HG02588 (cell line): ENCODE measurements around the gene RBM17.
"Not testable (repeated sequence)": the region's sequence is repeated elsewhere in the genome, so short reads cannot be mapped to it uniquely, and the experiment has no call there.

Experiments used
- ATAC-seq: cut with Tn5 transposase; IDR thresholded peaks from one replicate; pipeline ENCODE4 v1.9.1; 2021; ENCODE audit warnings: mild to moderate bottlenecking, moderate library complexity; ENCODE audit not compliant: unreplicated experiment

Gene RBM17

DNA sequence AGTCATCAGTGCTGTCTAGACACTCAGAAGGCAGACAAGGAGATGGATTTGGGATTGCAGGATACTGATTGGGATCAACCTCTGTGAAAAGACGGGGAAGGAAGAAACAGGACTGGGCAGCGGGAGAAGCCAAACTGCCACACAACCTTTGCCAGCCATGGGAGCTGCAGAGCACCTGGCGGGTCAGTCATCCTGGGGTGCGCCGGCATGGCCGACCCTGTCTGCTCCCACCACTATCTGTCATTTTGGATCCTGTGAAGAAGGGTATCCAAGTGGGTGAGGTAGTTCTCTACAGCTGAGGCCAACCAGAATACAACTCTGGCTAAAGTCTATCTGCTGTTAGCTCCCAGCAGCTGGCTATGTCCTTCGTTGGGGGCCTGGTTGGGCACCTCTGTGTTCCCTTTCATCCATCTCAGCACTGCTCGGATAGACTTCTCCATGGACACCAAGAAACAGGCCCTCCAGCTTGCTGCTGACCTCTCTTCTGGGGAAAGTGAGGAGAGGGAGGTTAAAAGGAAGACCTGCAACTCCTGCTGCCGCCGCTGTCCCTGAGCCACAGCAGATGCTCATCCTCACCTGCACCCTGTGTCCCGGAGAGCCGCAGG, 11.7 kb upstream of the RBM17 start:
- no peak for ATAC-seq

DNA sequence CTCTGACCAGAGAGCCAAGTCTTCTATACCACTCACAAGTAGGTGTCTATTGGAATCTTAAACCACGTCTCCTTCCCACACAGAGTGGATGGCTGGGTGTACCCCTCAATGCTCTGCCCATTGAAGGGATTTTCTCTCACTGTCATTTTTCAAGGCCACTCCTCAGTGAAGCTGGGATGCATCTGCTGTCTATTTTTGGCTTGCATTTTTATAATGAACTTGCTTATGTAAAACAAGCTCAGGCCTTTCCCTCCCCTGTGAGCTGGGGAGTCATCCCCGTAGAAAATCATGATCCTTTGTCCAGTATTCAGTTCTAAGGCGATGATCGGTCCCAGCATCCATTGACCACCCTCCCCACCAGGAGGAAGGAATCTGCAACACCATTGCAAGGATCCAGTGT, 9.8 kb upstream of the RBM17 start:
- no peak for ATAC-seq

DNA sequence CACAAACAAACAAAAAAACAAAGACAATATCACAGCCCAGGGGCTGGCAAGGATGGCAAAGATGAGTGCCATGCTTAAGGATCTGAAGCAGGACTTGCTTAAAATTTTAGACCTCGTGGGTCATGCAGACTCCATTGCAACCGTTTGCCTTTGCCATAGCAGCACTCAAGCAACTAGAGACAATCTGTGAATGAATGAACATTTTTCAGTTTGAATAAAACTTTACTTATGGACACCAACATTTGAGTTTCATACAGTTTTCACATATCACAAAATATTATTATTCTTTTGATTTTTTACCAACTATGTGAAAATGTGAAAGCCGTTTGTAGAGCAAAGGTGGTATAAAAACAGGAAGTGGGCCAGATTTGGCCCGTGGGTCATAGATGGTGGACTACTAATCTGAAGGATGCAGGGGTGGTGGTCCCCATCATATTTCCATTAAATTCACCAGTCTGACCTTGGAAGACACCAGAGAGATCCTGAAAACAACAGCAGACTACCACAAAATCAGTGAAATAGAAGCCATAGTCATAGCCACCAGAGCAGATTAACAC, 8.3 kb upstream of the RBM17 start:
- no peak for ATAC-seq

DNA sequence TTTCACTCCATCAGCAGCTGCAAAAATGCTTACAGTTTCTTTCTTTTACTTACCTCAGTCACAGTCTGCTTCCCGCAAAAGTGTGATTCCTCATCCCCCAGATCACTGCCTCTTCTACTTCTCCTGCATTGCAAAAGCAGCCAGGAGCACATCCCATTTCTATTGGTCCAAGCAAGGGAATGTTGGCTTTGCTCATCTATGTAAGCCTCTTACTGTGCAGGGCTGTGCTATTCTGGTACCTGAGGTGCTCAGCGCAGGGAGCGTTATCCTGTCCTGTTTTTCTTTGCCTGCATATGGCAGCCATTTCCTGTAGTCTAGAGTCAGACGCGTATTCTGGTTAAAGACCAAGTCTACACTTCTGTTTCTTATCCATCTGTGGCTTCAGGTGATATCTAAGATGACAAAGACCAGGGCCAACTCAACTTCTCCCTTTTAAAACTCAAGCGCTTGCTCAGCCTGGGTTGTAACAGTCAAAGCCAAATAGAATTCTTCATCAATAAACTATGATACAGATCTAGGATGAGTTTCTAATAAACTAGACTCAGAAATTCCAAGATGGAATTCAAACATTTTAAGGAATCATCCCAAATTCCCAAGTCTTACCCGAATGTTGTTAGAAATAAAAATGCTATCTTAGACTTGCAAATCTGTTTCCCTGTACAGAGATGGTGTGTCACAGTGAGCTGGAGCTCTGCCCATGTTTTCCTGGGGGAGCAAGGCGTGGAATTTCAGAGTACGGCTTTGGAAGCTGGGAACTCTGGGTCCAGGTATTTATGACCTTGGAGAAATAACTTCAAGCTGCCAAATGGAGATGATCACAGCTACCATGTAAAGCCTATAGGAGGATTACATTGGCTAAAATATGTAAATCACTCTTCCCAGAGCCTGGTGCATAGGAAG, 6.1 kb upstream of the RBM17 start:
- no peak for ATAC-seq

DNA sequence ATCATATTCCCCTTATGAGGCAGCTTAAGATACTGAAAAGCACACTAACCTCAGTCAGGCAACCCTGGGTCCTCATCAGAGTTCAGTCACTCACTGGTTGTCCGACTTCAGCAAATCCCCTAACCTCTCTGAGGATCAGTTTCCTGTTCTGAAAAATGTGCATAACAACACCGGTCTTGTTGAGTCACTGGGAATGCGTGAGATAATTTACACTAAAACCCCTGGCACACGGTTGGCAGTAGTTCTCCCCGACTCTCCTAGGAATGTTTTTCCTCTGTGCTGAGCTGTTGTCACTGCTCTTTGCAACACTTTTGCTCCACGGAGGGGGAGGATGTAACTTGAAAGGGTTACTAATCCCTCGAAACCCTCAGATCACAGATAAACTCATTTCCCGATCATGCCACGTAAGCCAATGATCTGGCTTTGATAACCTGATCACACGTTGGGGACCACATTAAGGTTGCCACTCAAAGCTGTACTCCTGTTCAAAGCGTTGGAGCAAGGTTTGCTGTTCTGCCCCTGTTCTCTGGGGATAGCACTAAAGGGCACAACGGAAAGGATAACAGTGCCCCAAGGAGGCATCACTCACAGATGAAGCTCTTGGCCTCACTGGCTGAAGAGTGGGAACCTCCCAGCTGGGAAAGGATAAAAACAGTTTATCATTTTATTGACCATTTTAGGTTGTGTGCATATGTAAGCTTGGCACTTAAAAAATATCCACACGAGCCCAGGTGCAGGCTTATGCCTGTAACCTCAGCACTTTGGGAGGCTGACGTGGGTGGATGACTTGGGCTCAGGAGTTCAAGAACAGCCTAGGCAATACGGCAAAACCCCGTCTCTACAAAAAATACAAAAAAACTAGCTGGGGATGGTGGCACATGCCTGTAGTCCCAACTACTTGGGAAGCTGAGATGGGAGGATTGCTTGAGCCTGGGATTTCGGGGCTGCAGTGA, 5.0 kb upstream of the RBM17 start:
- no peak for ATAC-seq

DNA sequence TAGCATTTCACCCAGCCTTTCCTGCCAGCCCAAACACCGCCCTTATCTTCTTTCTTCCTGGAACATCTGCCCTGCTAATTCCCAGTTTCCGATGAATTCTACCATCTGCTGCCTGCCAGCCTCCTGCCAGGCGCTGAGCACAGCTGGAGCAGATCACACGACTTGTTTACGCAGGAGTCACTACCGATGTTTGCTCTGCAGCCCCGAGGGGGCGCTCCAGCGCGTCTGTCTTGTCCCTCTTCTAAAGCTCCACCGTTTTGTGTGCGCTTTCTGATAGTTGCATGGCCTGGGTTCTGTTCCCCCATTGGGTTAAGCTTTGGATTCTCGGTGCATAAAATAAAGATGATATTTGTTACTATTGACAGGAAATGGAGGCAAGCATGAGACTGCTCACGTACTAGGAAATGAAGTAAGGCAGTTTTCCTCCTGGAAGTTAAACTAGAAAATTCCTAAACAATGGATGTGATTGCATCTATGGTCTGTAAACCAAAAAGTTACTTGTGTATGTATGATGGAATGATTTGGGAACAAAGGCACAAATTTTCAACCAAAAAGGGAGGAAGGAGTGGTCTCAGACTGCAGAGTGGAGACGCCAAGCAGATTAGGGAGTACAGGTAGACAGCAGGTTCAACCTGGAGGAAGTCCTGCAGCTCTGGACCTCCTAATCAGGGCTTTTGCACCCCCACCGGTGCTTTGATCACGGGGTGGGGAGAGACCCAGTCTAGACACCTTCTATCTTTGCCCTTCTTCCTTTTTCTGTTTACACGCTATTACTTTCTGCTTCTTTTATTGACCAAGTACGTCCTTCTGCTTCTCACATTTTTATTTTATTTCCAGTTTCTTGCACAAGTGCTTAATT, 2.2 kb upstream of the RBM17 start:
- ATAC-seq: peak; percentile 45

DNA sequence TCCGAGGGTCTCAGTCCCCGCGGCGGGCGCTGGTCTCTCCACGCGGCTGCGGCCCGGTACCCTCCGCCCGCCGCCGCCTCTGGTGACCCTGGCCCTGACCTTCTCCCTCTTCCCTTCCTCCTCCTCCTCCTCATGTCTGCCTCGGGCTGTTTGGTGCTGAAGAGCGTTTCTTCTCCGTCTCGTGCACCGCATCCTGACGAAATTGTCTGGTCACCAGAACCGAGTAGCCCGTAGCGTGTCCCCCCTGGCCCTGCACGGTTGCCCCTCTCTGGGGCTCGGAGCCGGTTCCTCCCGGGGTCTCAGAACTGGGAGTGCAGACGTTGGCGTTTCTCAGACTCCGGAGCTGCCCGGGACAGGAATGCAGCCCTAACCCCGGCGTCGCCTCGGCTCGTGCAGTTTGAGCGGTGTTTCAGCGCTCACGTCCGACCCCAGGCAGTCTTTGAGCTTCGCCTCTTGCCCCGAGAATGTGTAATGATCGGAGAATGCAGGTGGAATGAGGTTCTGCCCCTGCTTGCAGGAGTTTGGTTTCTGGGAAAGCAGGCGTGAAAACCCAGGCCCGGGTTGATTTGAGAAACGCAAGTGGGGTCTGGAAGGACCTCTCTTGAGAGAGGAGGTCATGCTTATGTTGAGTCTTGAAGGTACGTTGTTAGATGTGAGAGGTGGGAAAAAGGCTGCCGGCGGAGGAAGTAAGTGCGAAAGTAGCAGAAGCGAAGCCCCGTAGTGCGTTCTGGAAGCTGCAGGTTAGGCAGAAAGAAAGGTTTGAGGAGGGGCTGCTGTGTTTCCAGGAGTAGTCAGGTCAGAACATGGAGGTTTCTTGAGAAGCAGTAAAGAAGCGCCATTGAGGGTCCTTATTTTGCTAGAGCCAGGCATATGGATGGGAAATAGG, 743 bp downstream of the RBM17 start:
- ATAC-seq: no peak

DNA sequence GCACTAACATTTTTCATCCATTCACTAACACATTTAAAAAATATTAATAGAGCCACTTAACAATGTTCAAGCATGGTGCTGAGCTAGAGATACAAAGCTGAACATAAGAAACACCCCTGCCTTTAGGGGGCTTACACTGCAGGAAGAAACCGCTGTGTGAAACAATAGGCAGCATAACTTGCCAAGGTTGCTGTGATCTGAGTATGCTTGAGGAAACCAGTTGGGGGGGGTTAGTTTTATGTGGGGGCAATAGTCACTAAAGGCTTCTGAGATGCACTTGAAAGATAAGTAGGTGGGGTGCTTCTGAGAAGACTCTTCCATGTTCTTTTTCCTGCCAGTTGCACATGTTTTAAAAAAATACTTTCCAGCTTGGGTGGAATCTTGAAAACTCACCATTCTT, 2.8 kb downstream of the RBM17 start:
- ATAC-seq: no peak

DNA sequence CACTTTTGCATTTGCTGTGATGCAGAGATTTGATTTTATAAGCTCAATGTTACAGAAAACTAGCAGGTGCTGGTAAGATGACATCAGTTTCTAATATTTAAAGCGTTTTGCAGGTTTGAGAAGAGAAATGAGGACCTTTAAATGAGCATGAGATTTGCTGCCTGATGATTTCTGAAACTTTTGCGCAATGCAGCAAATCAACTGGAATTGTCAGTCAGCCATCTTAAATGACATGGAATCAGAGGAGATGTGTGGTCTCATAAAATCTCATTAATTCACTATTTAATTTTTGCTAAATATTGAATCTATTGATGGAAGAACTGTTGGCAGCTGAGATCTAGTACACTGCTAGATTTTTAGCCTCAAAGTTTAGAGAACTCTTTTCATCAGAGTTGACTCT, 3.9 kb downstream of the RBM17 start:
- ATAC-seq: no peak

DNA sequence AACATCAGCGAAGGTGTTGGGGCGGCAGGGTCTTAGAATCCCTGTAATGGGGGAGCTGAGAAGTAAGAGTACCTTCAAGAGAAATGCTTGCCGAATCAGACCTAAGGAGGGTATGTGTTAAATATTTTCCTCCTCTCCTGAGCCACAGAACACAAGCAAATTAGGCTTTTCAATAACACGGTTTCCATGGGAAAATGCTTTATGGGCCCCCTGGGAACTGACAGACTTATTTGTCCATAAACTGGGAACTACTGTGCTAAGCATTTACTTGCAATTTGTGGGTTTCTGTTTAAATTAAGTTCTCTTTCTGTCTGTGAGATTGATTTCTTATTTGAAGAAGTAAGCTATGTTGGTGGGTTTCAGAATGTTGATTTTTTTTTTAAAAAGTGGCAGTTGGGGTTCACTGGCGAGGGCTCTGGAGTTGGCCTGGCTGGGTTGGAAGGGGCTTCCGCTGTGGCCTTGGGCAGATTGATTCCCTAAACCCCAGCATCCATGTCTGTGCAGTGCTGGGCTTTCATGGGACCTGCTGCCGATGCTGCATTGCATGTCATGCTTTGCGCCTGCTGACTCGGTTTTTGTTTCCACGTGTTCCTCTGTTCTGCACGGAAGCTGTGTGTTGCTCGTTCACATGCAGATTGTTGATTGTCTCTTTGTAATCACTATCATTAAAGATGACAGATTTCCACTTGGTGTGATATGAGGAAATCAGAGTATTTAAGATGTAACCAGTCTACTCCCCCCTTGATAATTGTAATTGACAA, 7.2 kb downstream of the RBM17 start:
- ATAC-seq: no peak

DNA sequence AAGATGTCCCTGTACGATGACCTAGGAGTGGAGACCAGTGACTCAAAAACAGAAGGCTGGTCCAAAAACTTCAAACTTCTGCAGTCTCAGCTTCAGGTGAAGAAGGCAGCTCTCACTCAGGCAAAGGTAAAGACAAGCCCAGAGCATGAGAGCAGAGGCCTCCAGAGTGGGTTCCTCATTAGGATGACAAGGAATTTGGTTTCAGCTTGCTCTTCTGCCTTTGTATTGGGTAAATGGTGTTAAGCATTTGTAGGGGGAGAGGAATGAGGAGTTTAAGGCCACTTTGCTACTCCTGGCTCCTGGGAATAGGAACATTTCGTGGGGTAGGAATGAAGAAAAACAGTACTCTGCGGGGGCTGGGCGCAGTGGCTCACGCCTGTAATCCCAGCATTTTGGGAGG, 8.2 kb downstream of the RBM17 start:
- ATAC-seq: no peak

DNA sequence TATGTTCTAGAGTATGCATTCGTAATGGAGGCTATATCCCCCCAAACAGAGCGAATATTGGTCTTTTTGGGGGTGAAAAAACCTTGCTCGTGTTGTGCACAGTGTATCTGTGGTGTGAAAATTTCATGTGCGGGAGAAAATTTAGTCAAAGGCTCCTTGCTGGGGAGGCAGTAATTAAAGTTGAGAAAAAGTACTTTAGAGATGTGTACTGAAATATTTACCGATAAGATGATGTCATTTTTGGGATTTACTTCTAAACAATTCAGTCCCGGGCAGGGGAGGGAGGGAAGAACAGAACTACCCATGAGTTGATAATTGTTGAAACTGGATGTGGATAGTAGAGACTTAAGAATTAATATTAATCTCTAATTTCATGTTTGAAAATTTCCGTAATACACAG, 9.3 kb downstream of the RBM17 start:
- ATAC-seq: no peak

DNA sequence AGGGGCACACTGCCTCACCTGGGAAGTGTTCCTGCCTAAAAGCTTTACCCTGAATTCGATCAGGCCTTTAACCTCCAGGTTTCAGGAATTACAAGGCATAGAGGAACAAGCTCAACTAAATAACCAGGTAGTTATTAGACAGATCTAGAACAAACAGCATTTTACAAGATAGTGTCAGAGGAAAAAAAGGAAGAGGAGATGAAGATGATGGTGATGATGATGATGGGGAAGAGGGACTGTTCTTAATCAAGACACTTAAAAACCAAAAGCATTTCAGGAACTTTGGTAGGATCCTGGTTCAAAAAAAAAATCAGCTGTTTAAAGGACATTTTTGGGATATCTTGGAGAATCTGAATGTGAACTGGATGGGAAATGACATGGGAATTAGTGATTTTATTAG, 11.5 kb downstream of the RBM17 start:
- no peak for ATAC-seq

DNA sequence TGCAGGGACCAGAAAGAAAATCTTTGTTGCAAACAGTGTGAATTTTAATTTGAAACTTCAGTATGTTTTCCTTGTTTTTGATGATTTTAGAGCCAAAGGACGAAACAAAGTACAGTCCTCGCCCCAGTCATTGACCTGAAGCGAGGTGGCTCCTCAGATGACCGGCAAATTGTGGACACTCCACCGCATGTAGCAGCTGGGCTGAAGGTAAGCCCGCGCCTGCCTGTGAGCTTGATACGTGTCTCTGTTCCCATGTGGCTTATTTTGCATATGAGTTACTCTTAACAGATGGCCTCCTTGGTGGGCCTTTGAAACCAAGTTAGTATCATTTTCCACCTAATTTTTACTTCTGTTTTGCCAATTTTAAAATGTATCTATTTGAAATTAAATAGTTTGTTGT, 12.3 kb downstream of the RBM17 start:
- ATAC-seq: no peak

DNA sequence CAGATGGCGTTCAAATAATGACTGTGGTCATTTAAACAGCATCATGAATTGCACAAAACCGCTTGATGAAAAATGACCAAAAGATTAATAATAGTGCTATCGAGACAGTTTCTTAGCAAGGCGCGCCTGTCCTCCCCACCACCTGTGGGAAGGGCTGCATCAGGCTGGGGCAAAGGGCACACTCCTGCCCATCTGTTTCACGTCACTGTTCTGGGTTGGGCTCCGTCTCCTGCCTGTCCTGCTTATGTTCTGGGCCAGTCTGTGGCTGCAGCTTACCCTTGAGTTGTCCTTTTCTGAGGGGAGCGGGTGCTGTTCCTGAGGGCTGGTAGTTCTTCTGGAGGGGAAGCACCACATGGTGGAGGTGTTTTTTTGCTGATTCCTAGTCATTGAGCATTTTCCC, 13.3 kb downstream of the RBM17 start:
- ATAC-seq: no peak

DNA sequence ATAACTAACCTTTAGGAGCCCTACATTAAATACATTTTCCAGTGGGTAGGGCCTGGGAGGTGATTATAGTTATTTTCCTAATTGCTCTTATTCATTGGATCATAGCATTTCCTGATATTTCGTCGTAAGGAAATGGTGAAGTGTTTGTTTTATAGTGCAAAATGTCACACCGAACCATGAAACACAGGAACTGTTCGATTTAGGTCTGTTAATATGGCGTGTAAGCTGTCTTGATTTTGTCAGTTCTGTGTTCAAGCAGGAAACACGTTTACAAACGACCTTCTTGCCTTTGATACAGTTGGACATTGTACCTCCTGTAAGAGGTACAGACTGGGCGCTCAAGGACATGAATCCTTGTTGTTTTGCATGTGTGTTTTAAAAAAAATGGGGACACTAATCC, 14.8 kb downstream of the RBM17 start:
- ATAC-seq: no peak

DNA sequence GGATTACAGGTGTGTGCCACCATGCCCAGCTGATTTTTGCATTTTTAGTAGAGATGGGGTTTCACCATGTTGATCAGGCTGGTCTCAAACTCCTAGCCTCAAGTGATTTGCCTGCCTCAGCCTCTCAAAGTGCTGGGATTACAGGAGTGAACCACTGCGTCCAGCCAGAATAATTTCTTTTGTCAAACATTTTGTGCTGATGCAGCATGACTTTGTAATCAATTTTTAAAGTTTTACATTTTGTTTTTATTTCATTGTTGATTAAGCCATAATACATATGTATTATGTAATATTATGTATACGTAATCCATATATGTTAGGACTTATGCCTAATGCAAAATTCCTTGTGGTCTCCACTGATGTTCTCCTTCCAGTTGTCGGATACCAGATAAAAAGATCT, 18.8 kb downstream of the RBM17 start:
- not testable (repeated sequence) for ATAC-seq

DNA sequence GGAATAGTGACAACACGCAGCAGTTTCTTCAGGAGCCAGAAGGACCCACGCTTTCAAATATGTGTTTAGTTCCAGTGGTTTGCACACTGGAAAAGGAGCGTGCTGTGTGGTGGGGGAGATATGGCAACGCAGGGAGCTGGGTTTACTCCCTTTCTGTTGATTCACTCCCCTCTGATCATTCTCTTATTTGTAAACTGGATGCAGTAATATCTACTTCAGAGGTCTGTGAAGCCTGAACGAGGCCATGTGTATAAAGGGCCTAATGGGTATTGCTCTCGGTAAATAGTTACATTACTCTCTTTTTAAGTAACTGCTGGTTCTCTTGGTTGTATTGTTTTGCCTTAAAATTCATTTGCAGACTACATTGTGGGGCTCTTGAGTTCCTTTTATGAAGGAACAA, 19.2 kb downstream of the RBM17 start:
- no peak for ATAC-seq
